Activated gamma-delta T cell treated with Interleukin-2 at 50 U/mL for 16 hours (primary cell): Measurements from ENCODE around the gene BAG3.
A peak's percentile ranks its signal among the peaks of the same experiment; 100 is the strongest.
"Not testable (repeated sequence)": the region's sequence is repeated elsewhere in the genome, so short reads cannot be mapped to it uniquely, and the experiment has no call there.

Source experiments
- DNase-seq: peaks from one replicate; pipeline ENCODE4 v3.0.0-alpha.2; 2020

BAG3 gene

GRCh38 chr10:119650692-119651513, at the start of gene BAG3:
BAG3 (plus strand) TSS chr10:119651380; CDS start chr10:119651676, 296 bp downstream.
- DNase-seq = peak; percentile 69

GRCh38 chr10:119602241-119603095, 48.7 kb upstream of the BAG3 start:
- DNase-seq = no peak

- DNase-seq = no peak
Measured at GRCh38 chr10:119604468-119604867, 46.7 kb upstream of the BAG3 start.

- DNase-seq = peak; percentile 8
Measured at GRCh38 chr10:119608316-119609155, 42.6 kb upstream of the BAG3 start.

- no peak for DNase-seq
Measured at GRCh38 chr10:119609516-119609915, 41.7 kb upstream of the BAG3 start.

- no peak for DNase-seq
Measured at GRCh38 chr10:119611433-119611832, 39.7 kb upstream of the BAG3 start.

GRCh38 chr10:119613741-119614140, 37.4 kb upstream of the BAG3 start:
- no peak for DNase-seq

DNA sequence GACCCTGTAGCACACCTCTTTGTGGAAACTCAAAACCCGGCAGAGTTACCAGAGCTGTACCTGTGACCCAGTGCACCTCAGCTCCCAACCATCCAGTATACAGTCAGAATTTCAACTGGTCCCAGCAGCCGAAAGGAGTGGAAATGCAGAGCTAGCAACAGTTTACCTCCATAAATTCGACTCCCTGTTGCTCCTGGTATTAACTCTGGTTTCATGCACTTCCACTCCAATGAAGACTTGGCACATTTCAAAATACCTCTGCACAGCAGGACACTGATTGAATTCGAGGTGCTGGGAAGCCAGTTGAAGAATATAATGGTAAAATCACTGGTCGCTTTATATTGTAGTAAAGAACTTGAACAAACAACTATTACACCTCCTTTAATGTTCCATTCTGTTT, 36.5 kb upstream of the BAG3 start:
- no peak for DNase-seq

GRCh38 chr10:119616882-119617570, 34.2 kb upstream of the BAG3 start:
- no peak for DNase-seq

DNA sequence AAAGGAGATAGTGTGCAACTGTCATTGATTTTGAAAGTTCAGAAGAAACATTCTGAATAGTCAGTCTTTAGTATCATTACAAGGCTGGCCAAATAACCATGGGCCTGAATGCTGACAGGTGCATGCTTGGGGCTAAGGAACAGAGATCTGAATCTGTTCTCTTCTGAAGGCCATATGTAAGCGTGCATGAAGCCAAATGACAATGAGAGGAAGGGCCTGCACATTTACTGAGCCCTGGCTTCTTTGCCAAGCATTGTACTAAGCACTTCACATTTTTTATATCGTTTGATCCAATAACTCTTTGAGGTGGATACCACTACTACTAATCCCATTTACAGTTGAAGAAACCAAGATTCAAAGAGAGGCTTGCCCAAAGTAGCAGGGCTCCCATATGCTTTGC, 32.0 kb upstream of the BAG3 start:
- no peak for DNase-seq

DNA sequence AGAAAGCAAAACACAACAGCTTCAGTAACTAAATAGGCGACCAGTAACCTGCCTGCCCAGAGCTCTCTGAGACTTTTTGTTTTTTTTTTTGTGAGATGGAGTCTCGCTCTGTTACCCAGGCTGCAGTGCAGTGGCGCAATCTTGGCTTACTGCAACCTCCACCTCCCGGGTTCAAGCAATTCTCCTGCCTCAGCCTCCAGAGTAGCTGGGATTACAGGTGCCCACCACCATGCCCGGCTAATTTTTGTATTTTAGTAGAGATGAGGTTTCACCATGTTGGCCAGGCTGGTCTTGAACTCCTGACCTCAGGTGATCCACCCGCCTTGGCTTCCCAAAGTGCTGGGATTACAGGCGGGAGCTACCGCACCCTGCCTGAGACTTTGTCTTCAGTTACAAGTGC, 31.4 kb upstream of the BAG3 start:
- DNase-seq = not testable (repeated sequence)

- DNase-seq = no peak
Measured at GRCh38 chr10:119620241-119621077, 30.7 kb upstream of the BAG3 start.

GRCh38 chr10:119621078-119621384, 30.1 kb upstream of the BAG3 start:
- no peak for DNase-seq

DNA sequence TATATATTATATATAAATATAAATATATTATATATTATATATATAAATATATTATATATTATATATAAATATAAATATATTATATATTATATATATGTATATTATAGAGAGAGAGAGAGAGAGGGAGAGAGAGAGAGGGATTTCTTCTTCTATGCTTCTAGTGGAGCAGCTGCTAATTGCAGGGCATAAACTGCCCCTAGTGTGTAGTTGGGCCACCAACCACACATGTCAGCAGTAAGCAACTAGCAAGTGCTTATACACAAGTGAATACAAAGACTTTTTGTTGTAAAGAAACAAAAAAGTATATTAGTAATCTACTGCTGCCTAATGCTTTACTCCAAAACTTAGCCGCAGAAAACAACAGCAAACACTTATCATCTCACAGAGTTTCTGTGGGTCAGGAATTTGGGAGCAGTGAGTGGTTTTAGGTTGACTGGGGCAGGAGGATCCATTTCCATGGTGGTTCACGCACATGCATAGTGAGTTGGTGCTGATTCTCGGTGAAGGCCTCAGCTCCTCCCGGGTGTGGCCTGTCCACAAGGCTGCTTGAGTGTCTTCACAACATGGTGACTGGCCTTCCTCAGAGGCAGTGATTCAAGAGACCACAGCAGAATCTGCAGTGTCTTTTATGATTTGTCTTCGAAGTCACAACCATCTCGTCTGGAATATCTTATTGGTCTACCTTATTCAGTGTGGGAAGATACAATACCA, 25.5 kb upstream of the BAG3 start:
- DNase-seq = no peak

- no peak for DNase-seq
Measured at GRCh38 chr10:119630300-119630699, 20.9 kb upstream of the BAG3 start.

DNA sequence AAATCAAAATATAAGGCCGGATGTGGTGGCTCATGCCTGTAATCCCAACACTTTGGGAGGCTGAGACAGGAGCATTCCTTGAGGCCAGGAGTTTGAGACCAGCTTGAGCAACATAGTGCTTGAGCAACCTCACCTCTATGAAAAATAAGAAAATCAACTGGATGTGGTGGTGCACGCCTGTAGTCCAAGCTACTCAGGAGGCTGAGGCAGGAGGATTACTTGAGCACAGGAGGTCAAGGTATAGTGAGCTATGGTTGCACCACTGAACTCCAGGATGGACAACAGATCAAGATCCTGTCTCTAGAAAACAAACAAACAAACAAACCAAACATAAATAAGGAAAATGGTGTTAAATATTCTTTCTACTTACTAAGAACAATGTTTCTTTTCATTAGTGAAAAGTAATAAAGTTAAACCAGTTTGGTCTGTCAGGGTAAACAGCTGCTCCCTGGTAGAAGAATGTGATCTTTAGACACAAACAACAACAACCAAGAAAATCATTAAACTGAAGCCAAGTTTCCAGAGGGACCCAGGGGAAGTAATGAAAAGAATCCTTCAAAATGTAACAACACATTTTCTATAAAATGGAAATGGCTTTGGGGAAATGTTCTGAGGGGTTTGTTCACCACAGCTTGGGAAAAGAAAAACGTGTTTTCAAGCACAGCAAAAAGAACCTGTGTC, 17.5 kb upstream of the BAG3 start:
- DNase-seq = no peak

DNA sequence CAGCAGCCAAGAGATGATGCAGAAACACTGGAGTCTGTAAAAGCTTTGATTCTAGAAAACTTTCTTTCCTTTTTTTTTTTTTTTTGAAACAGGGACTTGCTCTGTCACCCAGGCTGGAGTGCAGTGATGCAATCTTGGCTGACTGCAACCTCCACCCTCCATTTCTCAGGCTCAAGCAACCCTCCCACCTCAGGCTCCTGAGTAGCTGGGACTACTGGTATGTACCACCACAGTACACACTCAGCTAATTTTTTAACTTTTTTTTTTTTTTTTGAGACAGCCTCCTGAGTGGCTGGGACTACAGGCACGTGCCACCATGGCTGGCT, 17.0 kb upstream of the BAG3 start:
- DNase-seq = no peak

DNA sequence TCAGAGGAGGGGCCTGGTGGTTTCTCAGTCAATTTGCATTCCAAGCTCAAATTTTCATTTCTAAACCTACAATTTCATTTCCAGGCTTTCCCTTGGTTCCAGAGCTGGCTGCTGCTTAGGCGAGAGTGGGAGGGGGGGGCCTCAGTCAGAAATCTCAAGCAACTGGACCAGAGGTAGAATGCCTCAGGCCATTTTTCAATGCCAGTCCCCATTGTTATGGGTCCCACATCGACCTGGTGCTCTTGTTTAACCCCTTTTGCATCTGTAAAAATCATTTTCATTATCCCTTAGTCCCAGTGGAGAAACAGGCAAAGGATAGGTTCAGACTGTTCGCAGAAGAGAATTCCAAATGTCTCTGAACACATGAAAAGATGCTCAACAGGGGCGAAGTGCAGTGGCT, 13.5 kb upstream of the BAG3 start:
- no peak for DNase-seq

DNA sequence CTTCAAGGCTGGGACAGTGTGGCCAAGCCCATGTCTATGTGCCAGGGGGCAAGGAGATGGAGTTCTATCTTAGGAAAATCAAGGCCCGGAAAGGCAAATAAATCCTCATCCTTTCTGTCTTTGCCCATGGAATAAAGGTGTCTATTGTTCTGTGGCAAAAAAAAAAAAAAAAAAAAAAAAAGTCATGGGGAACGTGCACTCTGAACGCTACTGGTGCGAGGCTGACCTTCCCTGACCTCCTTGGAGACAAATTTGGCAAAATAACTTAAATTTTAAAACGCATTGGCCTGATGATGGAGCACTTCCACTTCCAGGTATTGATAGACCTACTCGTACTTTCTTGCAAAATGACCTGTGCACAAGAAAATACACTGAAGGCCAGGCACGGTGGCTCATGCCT, 12.2 kb upstream of the BAG3 start:
- no peak for DNase-seq

DNA sequence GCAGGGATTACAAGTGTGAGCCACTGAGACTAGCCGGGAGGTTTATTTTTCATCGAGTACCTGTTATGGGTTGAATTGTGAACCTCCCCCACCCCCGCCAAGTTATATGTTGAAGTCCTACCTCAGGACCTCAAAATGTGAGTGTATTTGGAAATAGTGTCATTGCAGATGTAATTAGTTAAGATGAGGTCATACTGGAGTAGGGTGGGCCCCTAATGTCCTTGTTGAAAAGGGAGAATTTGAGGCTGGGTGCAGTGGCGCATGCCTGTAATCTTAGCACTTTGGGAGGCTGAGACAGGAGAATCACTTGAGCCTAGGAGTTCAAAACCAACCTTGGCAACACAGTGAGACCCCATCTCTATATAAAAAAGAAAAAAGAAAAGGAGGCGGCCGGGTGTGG, 10.8 kb upstream of the BAG3 start:
- no peak for DNase-seq
